Neutrophil (primary cell): ENCODE results near the gene GFY.

Experiments used
- H3K27ac ChIP-seq: fragments of 200-600 bp; sonication (generic); 2 replicates; pipeline ENCODE4 v1.5.1; 2016; ENCODE audit warnings: mild to moderate bottlenecking, moderate library complexity
- H3K27me3 ChIP-seq: fragments of 200-600 bp; sonication (generic); 2 replicates; pipeline ENCODE4 v1.6.0; 2016; ENCODE audit warnings: mild to moderate bottlenecking
- H3K36me3 ChIP-seq: fragments of 200-600 bp; sonication (generic); 2 replicates; pipeline ENCODE4 v1.5.1; 2017
- H3K4me1 ChIP-seq, 2 experiments: fragments of 200-600 bp in 1 of 2; sonication (generic) in 1 of 2; 1 replicate in 1 of 2; 2 replicates in 1 of 2; pipeline versions ENCODE4 v1.5.1 to v1.6.1; 2013 to 2016; ENCODE audit warnings: low read depth in 1 of 2, low read length in 1 of 2, mild to moderate bottlenecking in 1 of 2, moderate library complexity in 1 of 2; ENCODE audit not compliant: control insufficient read depth in 1 of 2, insufficient read depth in 1 of 2
- H3K4me3 ChIP-seq, 2 experiments: fragments of 200-600 bp in 1 of 2; sonication (generic) in 1 of 2; 1 replicate in 1 of 2; 2 replicates in 1 of 2; pipeline ENCODE4 v1.5.1; 2013 to 2016; ENCODE audit warnings: low read depth in 1 of 2, low read length in 1 of 2, mild to moderate bottlenecking in 1 of 2, moderate library complexity in 1 of 2
- H3K9me3 ChIP-seq: fragments of 200-600 bp; sonication (generic); 2 replicates; pipeline ENCODE4 v1.5.1; 2016
- CTCF ChIP-seq: fragments of 200-600 bp; sonication (generic); IDR thresholded peaks from 2 replicates; pipeline ENCODE4 v1.5.1; 2016; ENCODE audit warnings: antibody characterized with exemption

Gene GFY

DNA sequence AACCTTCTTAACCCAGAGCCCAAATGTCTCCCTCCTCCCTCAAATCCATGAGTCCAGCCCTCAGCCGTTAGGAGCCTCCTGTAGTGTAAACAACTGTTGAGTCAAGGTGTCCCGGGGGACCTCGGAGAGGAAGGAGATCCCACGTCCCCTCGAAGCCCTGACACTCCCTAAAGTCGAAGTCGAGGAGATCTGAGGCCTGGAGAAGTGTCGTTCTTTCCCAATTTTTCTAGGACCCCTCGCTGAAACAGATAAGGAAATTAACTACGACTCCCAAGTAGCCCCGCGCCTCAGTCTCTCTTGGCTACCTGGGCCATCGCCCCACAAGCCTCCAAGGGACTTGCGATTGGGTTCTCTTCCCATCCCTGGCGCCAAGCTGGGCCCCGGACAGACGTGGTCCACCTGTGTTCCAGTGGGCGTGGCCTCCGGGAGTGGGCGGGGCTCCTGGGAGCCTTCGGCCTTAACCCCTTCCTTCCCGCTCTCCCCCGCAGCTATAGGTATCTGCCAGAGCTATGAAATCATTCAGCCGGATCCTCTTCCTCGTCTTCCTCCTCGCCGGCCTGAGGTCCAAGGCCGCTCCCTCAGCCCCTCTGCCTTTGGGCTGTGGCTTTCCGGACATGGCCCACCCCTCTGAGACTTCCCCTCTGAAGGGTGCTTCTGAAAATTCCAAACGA, 869 bp downstream of the GFY start:
- Histone ChIP-seq H3K4me1 (peaks cover 12 to 17% of the 10 kb centered on the region in 2 experiments), H3K27ac (no peak overlapping the region), H3K4me3 (no peak overlapping the region), H3K36me3 (no peaks in the 10 kb centered on the region), H3K9me3 (no peaks in the 10 kb centered on the region), H3K27me3 (peaks cover 100% of the 10 kb centered on the region)
- TF ChIP-seq CTCF, result no peak

DNA sequence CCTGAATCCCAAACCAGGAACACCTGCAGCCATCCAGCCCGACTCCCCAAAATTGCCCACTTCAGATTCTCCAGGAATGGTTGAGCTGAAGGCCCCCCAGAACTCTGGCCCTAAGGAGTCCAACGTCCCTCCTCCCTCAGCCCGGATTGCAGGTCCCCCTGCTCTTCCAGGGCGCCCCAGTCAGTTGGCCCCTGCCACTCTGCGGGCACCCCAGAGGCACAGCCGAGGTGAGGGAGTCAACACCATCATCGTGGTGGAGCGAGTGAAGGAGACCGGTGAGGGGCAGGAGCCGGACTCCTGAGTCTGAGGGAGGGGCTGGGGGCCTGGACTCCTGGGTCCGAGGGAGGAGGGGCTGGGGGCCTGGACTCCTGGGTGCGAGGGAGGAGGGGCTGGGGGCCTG, 2.2 kb downstream of the GFY start:
- peaks cover 6 to 11% of the 10 kb centered on the region in 2 experiments for H3K4me1 ChIP-seq
- peaks cover 100% of the 10 kb centered on the region for H3K27me3 ChIP-seq
- H3K27ac ChIP-seq, result no peak overlapping the region
- no peaks in the 10 kb centered on the region for H3K9me3 ChIP-seq
- H3K36me3 ChIP-seq, result no peaks in the 10 kb centered on the region
- no peak overlapping the region for H3K4me3 ChIP-seq
- TF ChIP-seq CTCF, result no peak

DNA sequence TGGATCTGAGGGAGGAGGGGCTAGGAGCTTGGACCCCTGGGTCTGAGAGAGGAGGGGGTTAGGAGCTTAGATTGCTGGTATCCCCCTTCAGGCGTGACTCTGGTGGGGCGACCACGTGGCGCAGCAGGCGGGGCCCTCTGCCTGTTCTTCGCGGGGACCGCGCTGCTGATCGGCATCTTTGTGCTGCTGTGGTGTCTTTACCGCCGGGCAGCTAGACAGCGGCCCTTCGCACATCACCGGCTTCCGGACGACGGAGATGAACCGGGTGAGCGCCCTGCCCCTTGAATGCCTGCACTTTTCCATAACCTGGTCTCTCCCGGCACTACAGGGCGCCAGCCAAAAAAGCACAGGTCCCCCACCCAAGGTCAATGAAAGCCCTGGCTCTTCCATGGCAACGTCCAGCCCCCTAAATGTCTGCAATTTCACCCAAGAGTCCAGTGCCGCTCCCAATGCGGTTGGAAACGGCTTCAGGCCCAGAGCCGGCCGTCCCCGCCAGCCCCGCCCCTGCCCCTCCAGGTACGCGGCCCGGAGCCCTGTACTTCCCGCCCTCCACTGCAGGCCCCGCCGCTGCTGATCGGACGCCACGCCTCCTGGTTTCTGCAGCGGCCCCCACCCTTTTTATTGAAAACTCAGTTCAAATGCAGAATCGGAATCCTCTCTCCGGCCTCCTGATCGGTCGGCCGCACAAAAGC, 2.8 kb downstream of the GFY start:
- H3K4me3 ChIP-seq, result no peak overlapping the region
- H3K9me3 ChIP-seq, result no peaks in the 10 kb centered on the region

GRCh38 chr19:49428547-49429451, 3.6 kb downstream of the GFY start:
- H3K27me3 ChIP-seq, result peaks cover 100% of the 10 kb centered on the region
- H3K4me3 ChIP-seq, result no peak overlapping the region
- H3K9me3 ChIP-seq, result no peaks in the 10 kb centered on the region
- no peaks in the 10 kb centered on the region for H3K4me1 ChIP-seq
- no peak overlapping the region for H3K27ac ChIP-seq
- TF ChIP-seq CTCF, result no peak
- H3K36me3 ChIP-seq, result no peaks in the 10 kb centered on the region

More for the DNA sequence above, 2.8 kb downstream of the GFY start:
- Histone ChIP-seq H3K27me3 (peaks cover 100% of the 10 kb centered on the region), H3K27ac (no peak overlapping the region), H3K4me1 (peaks cover 0 to 5% of the 10 kb centered on the region in 2 experiments), H3K36me3 (no peaks in the 10 kb centered on the region)
- no peak for TF ChIP-seq CTCF

- no peak for TF ChIP-seq CTCF
- Histone ChIP-seq H3K9me3 (no peaks in the 10 kb centered on the region), H3K27me3 (peaks cover 100% of the 10 kb centered on the region), H3K4me3 (no peak overlapping the region), H3K36me3 (no peaks in the 10 kb centered on the region), H3K27ac (no peak overlapping the region), H3K4me1 (no peaks in the 10 kb centered on the region)
These were observed 5.0 kb downstream of the GFY start for GRCh38 chr19:49430172-49430677.
